Adrenal gland (tissue), 12 donors: ENCODE measurements around the gene BCHE. TPM values are rescaled to one million over a fixed set of nuclear protein-coding genes. Genes with fewer than 3 reads are reported as not detected.

Experiments
- DNase-seq, 7 donors: peaks; one replicate each; pipeline ENCODE4 v3.0.0-alpha.2; 2019 to 2020
- H3K27ac ChIP-seq, 5 donors: fragments of 200-600 bp; sonication (generic) in 4 of 5; 1 replicate in 3 of 5; 2 replicates in 2 of 5; pipeline versions ENCODE4 v1.5.1 to v1.8.0; 2016 to 2020; ENCODE audit warnings: mild to moderate bottlenecking in 1 of 5
- H3K27me3 ChIP-seq: fragments of 200-600 bp; 2 replicates; pipeline ENCODE4 v1.8.0; 2021
- H3K36me3 ChIP-seq, 2 donors: fragments of 200-600 bp; replicated peaks in 1 of 2; 1 replicate in 1 of 2; 2 replicates in 1 of 2; pipeline versions ENCODE4 v1.5.1 to v1.8.0; 2018 to 2022
- H3K4me1 ChIP-seq, 2 donors: fragments of 200-600 bp; replicated peaks in 1 of 2; 1 replicate in 1 of 2; 2 replicates in 1 of 2; pipeline versions ENCODE4 v1.5.1 to v1.8.0; 2018 to 2021
- H3K4me3 ChIP-seq, 4 donors: fragments of 200-600 bp; sonication (generic) in 3 of 4; one replicate each; pipeline ENCODE4 v1.5.1; 2016 to 2018
- H3K9me3 ChIP-seq, 3 donors: fragments of 200-600 bp; sonication (generic) in 1 of 3; replicated peaks in 1 of 3; 1 replicate in 2 of 3; 2 replicates in 1 of 3; pipeline versions ENCODE4 v1.5.1 to v1.8.0; 2016 to 2021
- CTCF ChIP-seq, 6 experiments: fragments of 450-650 bp in 4 of 6; fragments of 200-600 bp in 2 of 6; sonication (generic) in 1 of 6; IDR thresholded peaks; 1 replicate in 5 of 6; 2 replicates in 1 of 6; pipeline versions ENCODE4 v1.5.1 to v1.8.0; 2016 to 2021; ENCODE audit warnings: antibody characterized with exemption in 6 of 6, mild to moderate bottlenecking in 2 of 6, moderate library complexity in 1 of 6
- POLR2A ChIP-seq, 2 donors: fragments of 450-650 bp; IDR thresholded peaks; one replicate each; pipeline ENCODE4 v1.6.1; 2017; ENCODE audit warnings: antibody characterized with exemption in 2 of 2, mild to moderate bottlenecking in 2 of 2, moderate library complexity in 1 of 2
- WGBS, 4 donors: extraction: QIAGEN DNeasy Blood & Tissue Kit in 2 of 4; methylation state at CpG; one replicate each; pipeline versions ENCODE4 v1.1.5 to v1.1.7; 2013 to 2017; 5-methylcytosine and 5-hydroxymethylcytosine counted together
- intact Hi-C, 2 donors: fragments of 100-400 bp; cut with DNase I; formaldehyde crosslinking; loops; one replicate each; pipeline versions ENCODE4 v1.14.1 to v1.15.0; 2022 to 2023
- polyA plus RNA-seq, 3 donors: library from polyadenylated mRNA; stranded (reverse); fragments of 200-250 nt in 2 of 3; fragments of 350-450 nt in 1 of 3; fragmentation: Illumina TruSeq in 1 of 3; extraction: RNeasy Lipid Tissue Mini Kit (QIAGEN cat#74804) in 1 of 3; gene quantifications; one replicate each; pipeline ENCODE4 v1.2.3, GENCODE V29; 2013 to 2014
- total RNA-seq, 9 donors: library from RNA; depleted of rRNA in 4 of 9; stranded (reverse); fragments of >200 nt in 4 of 9; fragments of 120-200 nt in 1 of 9; fragmentation: NEBNext Ultra II Directional in 1 of 9; extraction: Animal tissue kit (Norgen Biotek cat#: 25700) in 1 of 9; gene quantifications; one replicate each; pipeline versions ENCODE4 v1.1.0 to v1.2.4, GENCODE V29; 2013 to 2023
- donor health status: healthy with polysubstance abuse.
- donor health status: Bipolar disorder and iron deficiency.
- donor health status: DM: yes; HTN: yes; CAD: no.
- donor health status: DM: no; HTN: no; CAD: no.
- donor health status: DM: no; HTN: no; CAD: no.
- donor health status: DM: yes; HTN: yes; CAD: no.

BCHE gene
- total and polyA plus RNA-seq, 12 donors: 1.0 to 108 (median 5.1) TPM

GRCh38 chr3:165778891-165779290 lies 58.3 kb downstream of the BCHE start:
- no peak overlapping the region for H3K27ac ChIP-seq
- intact Hi-C loops: no loop called here
- no peaks in the 10 kb centered on the region for H3K27me3 ChIP-seq
- 50 to 79% (median 66%) methylated on average over 2 of the region's 2 CpGs for WGBS, 4 donors
- H3K36me3 ChIP-seq: no peaks in the 10 kb centered on the region
- no peak for TF ChIP-seq POLR2A (IDR thresholded peaks at IDR 0.05)
- no peak for TF ChIP-seq CTCF (IDR thresholded peaks at IDR 0.05)
- DNase-seq: no peak
- no peak overlapping the region for H3K4me3 ChIP-seq
- H3K9me3 ChIP-seq: peaks cover 0 to 4% (median 0%) of the 10 kb centered on the region in 3 donors
- no peaks in the 10 kb centered on the region for H3K4me1 ChIP-seq

GRCh38 chr3:165778456-165778855 lies 58.8 kb downstream of the BCHE start:
- peaks cover 0 to 4% (median 0%) of the 10 kb centered on the region in 3 donors for H3K9me3 ChIP-seq
- no peak for TF ChIP-seq POLR2A (IDR thresholded peaks at IDR 0.05)
- no peak for TF ChIP-seq CTCF (IDR thresholded peaks at IDR 0.05)
- no peak for DNase-seq
- H3K4me3 ChIP-seq: no peak overlapping the region
- no peaks in the 10 kb centered on the region for H3K4me1 ChIP-seq
- H3K27me3 ChIP-seq: no peaks in the 10 kb centered on the region
- H3K27ac ChIP-seq: no peak overlapping the region
- intact Hi-C loops: no loop called here
- no peaks in the 10 kb centered on the region for H3K36me3 ChIP-seq

GRCh38 chr3:165775824-165776223 lies 61.4 kb downstream of the BCHE start:
- no peaks in the 10 kb centered on the region for H3K36me3 ChIP-seq
- no peaks in the 10 kb centered on the region for H3K27me3 ChIP-seq
- H3K4me1 ChIP-seq: no peaks in the 10 kb centered on the region
- intact Hi-C loops: no loop called here
- TF ChIP-seq POLR2A (IDR thresholded peaks at IDR 0.05): no peak
- no peak for TF ChIP-seq CTCF (IDR thresholded peaks at IDR 0.05)
- 51 to 72% (median 63%) methylated on average over 3 of the region's 3 CpGs for WGBS, 4 donors
- H3K27ac ChIP-seq: no peak overlapping the region
- no peak for DNase-seq
- no peak overlapping the region for H3K4me3 ChIP-seq
- peaks cover 0 to 4% (median 0%) of the 10 kb centered on the region in 3 donors for H3K9me3 ChIP-seq

GRCh38 chr3:165770781-165771180 lies 66.4 kb downstream of the BCHE start:
- Histone ChIP-seq H3K9me3 (peaks cover 0 to 4% (median 0%) of the 10 kb centered on the region in 3 donors), H3K36me3 (no peaks in the 10 kb centered on the region), H3K4me1 (no peaks in the 10 kb centered on the region), H3K4me3 (no peak overlapping the region), H3K27ac (no peak overlapping the region), H3K27me3 (no peaks in the 10 kb centered on the region)
- TF ChIP-seq CTCF (IDR thresholded peaks at IDR 0.05) (no peak), POLR2A (IDR thresholded peaks at IDR 0.05) (no peak)
- no peak for DNase-seq
- intact Hi-C loops: no loop called here
- WGBS, 4 donors: 62 to 75% (median 73%) methylated on average over 3 of the region's 3 CpGs
